IMR-90 (cell line): Measurements from ENCODE around the gene SERPIND1.

ENCODE experiments used
- BHLHE40 ChIP-seq: fragments of 150-350 bp; IDR thresholded peaks from 2 replicates; pipeline ENCODE4 v1.6.1; 2016; ENCODE audit warnings: mild to moderate bottlenecking, low read depth, low read length
- CHD1 ChIP-seq: IDR thresholded peaks from 2 replicates; pipeline ENCODE4 v1.6.1; 2012; ENCODE audit warnings: low read depth, low read length, improper control_type of control experiment
- CTCF ChIP-seq: conservative IDR thresholded peaks from 2 replicates; pipeline ENCODE4 v1.5.1; 2012; ENCODE audit warnings: mild to moderate bottlenecking, low read depth, low read length, improper control_type of control experiment
- POLR2A ChIP-seq: IDR thresholded peaks from 2 replicates; pipeline ENCODE4 v1.6.1; 2012; ENCODE audit warnings: mild to moderate bottlenecking, low read depth, low read length
- SMC3 ChIP-seq: fragments of 150-350 bp; IDR thresholded peaks from 2 replicates; pipeline ENCODE4 v1.6.1; 2016; ENCODE audit warnings: low read depth, mild to moderate bottlenecking, antibody characterized with exemption, low read length, moderate library complexity

GRCh38 chr22:20746431-20747189 lies 27.3 kb upstream of the SERPIND1 start:
- TF ChIP-seq CHD1 (no peak), CTCF (no peak), BHLHE40 (no peak), POLR2A (no peak), SMC3 (no peak)
